Measurements from ENCODE around the gene HAGH.

GRCh38 chr16:1809281-1809801 lies 17.3 kb downstream of the HAGH start:
- TF ChIP-seq PATZ1 (CRISPR knock-in tag; IDR thresholded peaks at IDR 0.05; ENCODE audit: borderline replicate concordance) (no peak), RARB (CRISPR knock-in tag; IDR thresholded peaks at IDR 0.05) (no peak), ESRRG (CRISPR knock-in tag; IDR thresholded peaks at IDR 0.05) (no peak), ZNF565 (CRISPR knock-in tag; conservative IDR thresholded peaks at IDR 0.05; ENCODE audit: low read depth) (no peak), ARNTL (CRISPR knock-in tag; IDR thresholded peaks at IDR 0.05; ENCODE audit: borderline replicate concordance, low read depth) (no peak), ZFP30 (CRISPR knock-in tag; IDR thresholded peaks at IDR 0.05) (no peak), POU6F1 (CRISPR knock-in tag; IDR thresholded peaks at IDR 0.05; ENCODE audit: borderline replicate concordance, low read depth) (no peak), CREB5 (CRISPR knock-in tag; IDR thresholded peaks at IDR 0.05; ENCODE audit: low read depth) (no peak), CSDC2 (CRISPR knock-in tag; IDR thresholded peaks at IDR 0.05) (no peak), PPARA (CRISPR knock-in tag; IDR thresholded peaks at IDR 0.05; ENCODE audit: borderline replicate concordance) (no peak), GLIS3 (CRISPR knock-in tag; IDR thresholded peaks at IDR 0.05) (no peak)
